HG03575 (cell line): ENCODE results near the gene HJV.
"Not testable (repeated sequence)": the region's sequence is repeated elsewhere in the genome, so short reads cannot be mapped to it uniquely, and the experiment has no call there.

ENCODE experiments used
- ATAC-seq: cut with Tn5 transposase; IDR thresholded peaks from one replicate; pipeline ENCODE4 v1.9.1; 2021; ENCODE audit not compliant: unreplicated experiment, insufficient number of reproducible peaks, low FRiP score; ENCODE audit errors: extremely low read depth

Gene HJV

GRCh38 chr1:146021622-146022402, at the start of gene HJV:
Gene HJV (minus strand): TSS chr1:146021735. CDS start chr1:146020231, 1,504 bp downstream.
- no peak for ATAC-seq

GRCh38 chr1:146059148-146059547, 37.6 kb upstream of the HJV start:
- ATAC-seq = not testable (repeated sequence)

- ATAC-seq = not testable (repeated sequence)
Observed at GRCh38 chr1:146051852-146052676, 30.5 kb upstream of the HJV start.

- ATAC-seq = no peak
Observed at GRCh38 chr1:146051452-146051851, 29.9 kb upstream of the HJV start.

- not testable (repeated sequence) for ATAC-seq
Observed at GRCh38 chr1:146050652-146050963, 29.1 kb upstream of the HJV start.

- ATAC-seq = not testable (repeated sequence)
Observed at GRCh38 chr1:146049866-146050651, 28.5 kb upstream of the HJV start.

- no peak for ATAC-seq
Observed at GRCh38 chr1:146049436-146049835, 27.9 kb upstream of the HJV start.

- not testable (repeated sequence) for ATAC-seq
Observed at GRCh38 chr1:146048514-146049115, 27.1 kb upstream of the HJV start.

GRCh38 chr1:146046664-146047063, 25.1 kb upstream of the HJV start:
- no peak for ATAC-seq

GRCh38 chr1:146039844-146040194, 18.3 kb upstream of the HJV start:
- no peak for ATAC-seq

- no peak for ATAC-seq
Observed at GRCh38 chr1:146036965-146037646, 15.6 kb upstream of the HJV start.

- ATAC-seq = no peak
Observed at GRCh38 chr1:146036241-146036964, 14.9 kb upstream of the HJV start.

- ATAC-seq = no peak
Observed at GRCh38 chr1:146035048-146035423, 13.5 kb upstream of the HJV start.

GRCh38 chr1:146032631-146033219, 11.2 kb upstream of the HJV start:
- no peak for ATAC-seq

- no peak for ATAC-seq
Observed at GRCh38 chr1:146031476-146031875, 9.9 kb upstream of the HJV start.

GRCh38 chr1:146029117-146029516, 7.6 kb upstream of the HJV start:
- no peak for ATAC-seq

GRCh38 chr1:146026650-146027049, 5.1 kb upstream of the HJV start:
- not testable (repeated sequence) for ATAC-seq
